Measurements from ENCODE around the gene CEACAM5.
"Not testable (repeated sequence)": the region's sequence is repeated elsewhere in the genome, so short reads cannot be mapped to it uniquely, and the experiment has no call there.

The CEACAM5 gene

DNA sequence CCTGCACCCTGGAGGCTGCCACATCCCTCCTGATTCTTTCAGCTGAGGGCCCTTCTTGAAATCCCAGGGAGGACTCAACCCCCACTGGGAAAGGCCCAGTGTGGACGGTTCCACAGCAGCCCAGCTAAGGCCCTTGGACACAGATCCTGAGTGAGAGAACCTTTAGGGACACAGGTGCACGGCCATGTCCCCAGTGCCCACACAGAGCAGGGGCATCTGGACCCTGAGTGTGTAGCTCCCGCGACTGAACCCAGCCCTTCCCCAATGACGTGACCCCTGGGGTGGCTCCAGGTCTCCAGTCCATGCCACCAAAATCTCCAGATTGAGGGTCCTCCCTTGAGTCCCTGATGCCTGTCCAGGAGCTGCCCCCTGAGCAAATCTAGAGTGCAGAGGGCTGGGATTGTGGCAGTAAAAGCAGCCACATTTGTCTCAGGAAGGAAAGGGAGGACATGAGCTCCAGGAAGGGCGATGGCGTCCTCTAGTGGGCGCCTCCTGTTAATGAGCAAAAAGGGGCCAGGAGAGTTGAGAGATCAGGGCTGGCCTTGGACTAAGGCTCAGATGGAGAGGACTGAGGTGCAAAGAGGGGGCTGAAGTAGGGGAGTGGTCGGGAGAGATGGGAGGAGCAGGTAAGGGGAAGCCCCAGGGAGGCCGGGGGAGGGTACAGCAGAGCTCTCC, 6.9 kb upstream of the CEACAM5 start:
- no peak for DNase-seq

- DNase-seq = no peak
Measured at GRCh38 chr19:41702171-41702651, 6.2 kb upstream of the CEACAM5 start.

- no peak for DNase-seq
Measured at GRCh38 chr19:41703602-41704293, 4.7 kb upstream of the CEACAM5 start.

GRCh38 chr19:41705393-41706174, 2.8 kb upstream of the CEACAM5 start:
- peak; percentile 1 for DNase-seq

GRCh38 chr19:41706741-41707501, 1.5 kb upstream of the CEACAM5 start:
- peak; percentile 52 for DNase-seq

GRCh38 chr19:41707502-41707812, 969 bp upstream of the CEACAM5 start:
- no peak for DNase-seq

GRCh38 chr19:41707871-41708371, 505 bp upstream of the CEACAM5 start:
- DNase-seq = no peak

DNA sequence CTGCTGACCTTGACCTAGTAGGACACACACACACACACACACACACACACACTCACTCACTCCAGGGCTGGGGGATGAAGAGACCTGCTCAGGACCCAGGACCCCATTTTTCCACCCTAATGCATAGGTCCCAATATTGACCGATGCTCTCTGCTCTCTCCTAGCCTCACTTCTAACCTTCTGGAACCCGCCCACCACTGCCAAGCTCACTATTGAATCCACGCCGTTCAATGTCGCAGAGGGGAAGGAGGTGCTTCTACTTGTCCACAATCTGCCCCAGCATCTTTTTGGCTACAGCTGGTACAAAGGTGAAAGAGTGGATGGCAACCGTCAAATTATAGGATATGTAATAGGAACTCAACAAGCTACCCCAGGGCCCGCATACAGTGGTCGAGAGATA, 1.1 kb downstream of the CEACAM5 start:
- DNase-seq = not testable (repeated sequence)

- DNase-seq = no peak
Measured at GRCh38 chr19:41709951-41710645, 1.7 kb downstream of the CEACAM5 start.

DNA sequence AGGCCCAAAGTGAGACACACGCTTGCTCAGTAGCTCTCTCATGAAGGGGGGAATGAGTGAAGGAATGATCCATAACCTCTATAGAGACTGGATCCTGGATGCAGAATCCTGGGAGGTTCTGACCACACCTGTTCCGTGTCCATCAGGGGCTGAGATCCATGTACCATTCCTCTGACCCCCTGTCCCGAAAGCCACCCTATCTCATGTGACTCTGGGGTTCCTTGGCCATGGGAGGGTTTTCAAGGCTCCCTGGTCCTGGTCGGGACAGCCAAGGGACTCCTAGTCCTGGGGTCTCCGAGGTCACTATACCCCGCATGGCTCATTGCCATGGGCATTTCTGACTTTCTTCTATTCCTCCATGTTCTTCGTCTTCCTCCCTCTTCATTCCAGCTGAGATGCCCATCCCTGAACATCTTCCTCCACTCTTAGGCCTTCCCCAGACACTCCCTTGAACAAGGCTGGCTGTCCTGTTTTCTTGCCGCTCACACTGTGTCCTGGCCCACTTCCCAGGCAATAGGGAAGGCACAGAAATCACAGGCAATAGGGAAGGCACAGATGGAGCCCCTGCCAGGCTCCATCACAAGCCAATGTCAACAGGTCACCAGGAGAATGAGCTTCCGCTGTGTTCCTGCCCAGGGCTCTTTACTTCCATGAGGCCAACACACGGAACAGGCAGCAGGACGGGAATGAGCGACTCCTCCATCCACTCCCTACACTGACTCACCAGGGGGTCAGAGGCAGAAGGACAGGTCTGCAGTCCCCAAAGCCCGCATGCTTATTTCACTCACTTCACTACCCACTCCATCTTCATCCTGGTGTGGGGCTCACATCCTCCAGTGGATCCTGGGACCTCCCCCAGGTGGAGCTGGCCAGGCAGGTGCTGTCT, 3.2 kb downstream of the CEACAM5 start:
- DNase-seq = no peak

GRCh38 chr19:41714598-41714997, 6.2 kb downstream of the CEACAM5 start:
- no peak for DNase-seq

GRCh38 chr19:41718761-41719160, 10.3 kb downstream of the CEACAM5 start:
- DNase-seq = no peak

DNA sequence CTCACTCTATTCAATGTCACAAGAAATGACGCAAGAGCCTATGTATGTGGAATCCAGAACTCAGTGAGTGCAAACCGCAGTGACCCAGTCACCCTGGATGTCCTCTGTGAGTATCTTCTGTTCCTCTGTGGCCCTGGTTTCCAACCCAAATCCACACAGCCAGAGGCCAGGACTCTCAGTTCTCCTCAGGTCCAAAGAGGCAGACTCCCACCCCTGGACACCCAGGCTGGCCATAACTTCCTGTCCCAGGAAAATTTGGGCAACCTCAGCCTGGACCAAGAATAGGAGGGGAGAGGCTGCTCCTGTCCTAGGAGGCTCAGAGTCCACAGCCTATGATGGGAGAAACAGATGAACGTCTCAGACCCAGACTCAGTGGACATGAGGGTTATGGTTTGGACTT, 11.7 kb downstream of the CEACAM5 start:
- no peak for DNase-seq

DNA sequence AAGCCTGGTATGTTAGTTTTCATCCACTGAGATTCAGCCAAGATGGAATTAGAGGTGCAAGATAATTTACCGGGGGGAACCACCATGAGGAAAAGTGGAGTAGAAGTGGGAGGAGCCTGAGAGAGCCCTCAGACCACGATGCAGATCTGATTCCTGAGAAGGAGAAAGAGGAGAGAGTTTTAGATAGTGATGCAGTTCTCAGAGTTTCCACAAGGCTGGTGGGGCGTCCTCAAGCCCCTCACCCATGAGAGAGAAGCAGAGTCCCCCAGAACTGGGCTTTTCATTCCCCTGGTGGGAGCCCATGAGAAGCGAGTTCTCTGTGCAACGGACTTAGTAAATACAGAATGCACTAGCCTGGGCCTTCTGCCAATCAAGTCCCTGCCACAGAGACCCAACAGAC, 18.1 kb downstream of the CEACAM5 start:
- DNase-seq = no peak

DNA sequence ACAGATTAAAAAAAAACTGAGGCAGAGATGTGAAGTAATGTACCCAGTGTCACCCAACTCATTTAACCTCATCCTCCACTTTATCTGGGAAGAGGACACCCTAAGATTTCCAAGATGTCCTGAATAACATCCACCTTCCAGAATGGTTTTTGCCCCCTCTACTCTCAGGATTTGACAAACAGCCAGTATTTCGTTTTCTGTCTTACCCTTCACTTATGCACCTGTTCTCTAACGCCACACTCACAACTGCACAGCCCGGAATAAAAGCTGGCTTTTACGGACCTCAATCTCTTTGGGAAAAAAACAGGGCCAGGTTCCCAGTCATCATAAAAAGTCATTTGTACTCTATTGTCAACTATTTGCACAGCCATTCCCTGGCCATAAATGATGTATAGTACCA, 25.7 kb downstream of the CEACAM5 start:
- DNase-seq = no peak

- no peak for DNase-seq
Measured at GRCh38 chr19:41734585-41734984, 26.2 kb downstream of the CEACAM5 start.

GRCh38 chr19:41735071-41735600, 26.7 kb downstream of the CEACAM5 start:
- DNase-seq = no peak

GRCh38 chr19:41739361-41739760, 30.9 kb downstream of the CEACAM5 start:
- no peak for DNase-seq

DNA sequence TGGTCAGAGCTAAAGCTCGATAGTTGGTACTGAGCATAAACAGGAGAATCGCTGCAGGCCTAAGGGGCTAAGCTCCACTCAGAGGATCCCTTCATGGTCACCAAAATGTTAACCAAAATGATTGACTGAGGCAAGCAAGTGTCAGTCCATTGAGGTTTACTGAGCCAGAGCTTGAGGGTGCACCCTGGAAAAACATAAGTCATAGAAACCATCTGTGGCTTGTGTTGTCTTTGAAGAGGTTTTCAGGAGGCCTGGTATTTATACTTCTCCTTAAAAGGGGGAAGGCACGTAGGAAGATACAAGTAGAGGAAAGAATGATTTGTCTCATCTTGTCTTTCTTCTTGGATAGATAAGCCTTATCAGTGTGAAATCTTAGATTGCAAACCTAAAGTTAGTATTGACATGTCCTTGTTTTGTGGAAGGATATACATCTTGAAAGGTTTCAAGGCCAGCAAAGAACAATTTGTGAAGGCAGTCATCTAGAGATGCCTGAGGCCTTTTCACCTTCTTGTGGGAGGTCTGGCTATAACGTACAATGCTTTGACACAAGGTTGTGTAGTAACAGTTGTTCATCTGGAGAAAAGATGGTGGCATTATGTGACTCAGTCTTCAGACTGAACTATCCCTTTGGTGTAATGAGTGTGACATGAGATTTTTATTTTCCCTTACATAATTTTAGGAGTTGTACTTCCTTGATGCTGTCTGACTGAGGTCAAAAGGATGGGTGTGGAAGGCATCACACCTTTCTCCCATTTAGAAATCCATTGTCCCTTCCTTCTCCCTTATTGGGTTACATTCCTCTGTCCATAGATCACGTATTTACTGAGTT, 32.2 kb downstream of the CEACAM5 start:
- DNase-seq = no peak

GRCh38 chr19:41741244-41741554, 32.8 kb downstream of the CEACAM5 start:
- no peak for DNase-seq
